VCaP (cell line): Measurements from ENCODE around the gene CTNNAL1.

Experiments used
- H3K27ac ChIP-seq: fragments of 450-650 bp; 2 replicates; pipeline ENCODE4 v1.5.1; 2017
- TF ChIP-seq, protein P1 (sequence below): fragments of 450-650 bp; conservative IDR thresholded peaks from 2 replicates; pipeline ENCODE4 v1.5.1; 2017; ENCODE audit warnings: mild to moderate bottlenecking, moderate library complexity

Gene CTNNAL1

DNA sequence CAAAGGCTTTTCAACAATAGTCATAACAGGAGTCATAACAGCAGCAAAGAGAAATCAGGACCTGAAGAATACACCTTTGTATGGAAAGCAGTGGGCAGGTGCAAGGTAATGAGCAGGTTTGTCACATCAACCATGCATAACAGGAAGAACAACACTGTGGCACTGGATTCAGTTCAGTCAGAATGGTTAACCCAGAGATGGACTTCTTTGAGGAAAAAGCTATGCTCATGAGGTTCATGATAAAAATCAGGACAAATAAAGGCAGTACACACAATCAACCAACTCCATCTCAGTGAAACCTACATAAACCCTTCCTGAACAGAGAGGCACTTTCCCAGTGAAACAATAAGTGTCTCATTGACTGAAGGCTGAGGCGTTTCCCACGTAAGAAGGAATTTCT lies 52.1 kb downstream of the CTNNAL1 start:
- peak overlapping the region; percentile 78 for H3K27ac ChIP-seq

DNA sequence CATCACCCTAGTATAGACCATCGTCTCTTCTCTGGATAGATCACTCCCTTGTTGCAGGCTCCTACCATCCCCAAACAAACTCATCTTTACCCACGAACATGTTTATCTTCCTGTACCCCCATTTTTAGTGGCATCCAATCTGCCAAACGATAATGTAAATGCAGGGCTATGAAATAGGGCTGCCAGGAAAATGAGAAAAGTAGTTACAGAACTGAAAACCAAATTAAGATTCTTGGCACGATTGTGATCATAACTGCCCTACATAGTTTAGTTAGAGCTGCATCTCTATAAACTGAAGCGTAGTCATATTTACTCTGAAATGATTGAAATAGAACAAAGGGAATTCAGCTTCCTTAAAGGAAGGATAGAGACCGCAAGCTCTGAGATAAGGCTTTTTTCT lies 53.0 kb downstream of the CTNNAL1 start:
- TF ChIP-seq, protein P1, sequence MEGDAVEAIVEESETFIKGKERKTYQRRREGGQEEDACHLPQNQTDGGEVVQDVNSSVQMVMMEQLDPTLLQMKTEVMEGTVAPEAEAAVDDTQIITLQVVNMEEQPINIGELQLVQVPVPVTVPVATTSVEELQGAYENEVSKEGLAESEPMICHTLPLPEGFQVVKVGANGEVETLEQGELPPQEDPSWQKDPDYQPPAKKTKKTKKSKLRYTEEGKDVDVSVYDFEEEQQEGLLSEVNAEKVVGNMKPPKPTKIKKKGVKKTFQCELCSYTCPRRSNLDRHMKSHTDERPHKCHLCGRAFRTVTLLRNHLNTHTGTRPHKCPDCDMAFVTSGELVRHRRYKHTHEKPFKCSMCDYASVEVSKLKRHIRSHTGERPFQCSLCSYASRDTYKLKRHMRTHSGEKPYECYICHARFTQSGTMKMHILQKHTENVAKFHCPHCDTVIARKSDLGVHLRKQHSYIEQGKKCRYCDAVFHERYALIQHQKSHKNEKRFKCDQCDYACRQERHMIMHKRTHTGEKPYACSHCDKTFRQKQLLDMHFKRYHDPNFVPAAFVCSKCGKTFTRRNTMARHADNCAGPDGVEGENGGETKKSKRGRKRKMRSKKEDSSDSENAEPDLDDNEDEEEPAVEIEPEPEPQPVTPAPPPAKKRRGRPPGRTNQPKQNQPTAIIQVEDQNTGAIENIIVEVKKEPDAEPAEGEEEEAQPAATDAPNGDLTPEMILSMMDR: no peak
- peak overlapping the region; percentile 78 for H3K27ac ChIP-seq

More for the DNA sequence above, 52.1 kb downstream of the CTNNAL1 start:
- TF ChIP-seq, protein P1: no peak

DNA sequence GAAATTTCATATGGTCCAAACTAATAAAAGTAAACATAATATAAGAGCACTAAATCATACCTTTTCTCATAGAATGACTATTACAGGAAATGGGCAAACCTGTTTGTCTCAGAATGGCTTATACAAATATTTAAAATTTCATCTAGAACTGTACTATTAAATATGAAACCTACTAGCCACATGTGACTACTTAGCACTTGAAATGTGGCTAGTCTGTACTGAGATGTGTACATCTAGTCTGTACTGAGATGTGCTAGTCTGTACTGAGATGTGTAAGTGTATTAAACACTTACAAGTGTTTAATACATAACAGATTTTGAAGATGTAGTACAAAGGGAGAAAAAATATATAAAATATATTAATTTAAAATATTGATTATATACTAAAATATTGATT lies 56.7 kb downstream of the CTNNAL1 start:
- peak overlapping the region; percentile 84 for H3K27ac ChIP-seq
- TF ChIP-seq, protein P1: no peak

DNA sequence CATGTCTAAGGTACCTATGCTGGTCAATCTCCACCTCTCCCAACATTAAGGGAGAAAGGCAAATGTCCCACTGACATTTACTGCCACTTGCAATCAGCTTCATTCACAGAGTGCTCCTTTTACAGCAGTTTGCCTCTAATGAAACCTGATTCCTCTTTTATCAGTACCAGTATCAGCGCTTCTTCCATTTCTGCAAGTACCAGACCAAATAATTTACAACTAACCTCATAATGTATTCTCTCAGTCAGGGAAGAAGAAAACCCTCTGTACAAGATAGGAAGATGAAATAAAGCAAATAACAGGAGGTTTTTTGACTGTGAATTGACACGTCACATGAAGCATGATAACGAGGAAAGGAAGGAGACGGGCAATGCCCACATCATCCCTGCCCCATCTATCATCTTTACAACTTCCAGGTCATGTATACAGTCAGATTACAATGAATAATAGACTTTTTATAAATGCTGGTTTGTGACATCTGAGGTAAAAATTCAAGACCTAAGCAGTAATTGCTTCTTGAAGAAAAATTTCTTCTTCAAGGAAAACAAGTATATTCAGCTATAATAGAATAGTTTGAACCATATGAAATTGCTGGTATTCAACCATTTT lies 57.2 kb downstream of the CTNNAL1 start:
- H3K27ac ChIP-seq: peak overlapping the region; percentile 84
- TF ChIP-seq, protein P1: no peak

DNA sequence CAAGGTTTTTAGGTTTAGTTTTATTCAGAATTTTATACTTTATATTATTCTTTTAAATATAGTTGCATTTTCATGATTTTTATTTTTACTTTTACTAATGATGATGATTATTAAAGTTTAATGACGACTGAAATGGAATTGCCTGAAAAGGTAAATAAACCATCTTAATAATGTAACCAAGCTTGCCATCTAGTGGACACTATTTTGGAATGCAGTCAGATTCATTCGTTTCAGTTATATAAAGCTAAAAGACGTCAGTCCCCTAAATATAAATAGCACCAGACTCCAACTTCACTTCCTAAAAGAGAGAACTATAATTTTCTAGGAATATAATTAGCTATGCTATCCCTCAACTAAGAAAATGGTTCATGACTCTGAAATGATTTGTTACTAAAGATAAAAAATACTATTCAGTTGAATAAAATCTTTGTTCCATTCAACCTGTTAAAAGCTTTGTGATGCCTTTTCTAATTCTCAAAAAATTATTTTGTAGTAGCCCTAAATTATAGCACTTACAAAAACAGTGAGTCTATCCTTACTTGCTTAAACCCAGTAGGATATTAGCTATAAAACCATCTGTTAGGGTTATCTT lies 59.2 kb downstream of the CTNNAL1 start:
- TF ChIP-seq, protein P1: peak; percentile 96
- H3K27ac ChIP-seq: no peak overlapping the region

DNA sequence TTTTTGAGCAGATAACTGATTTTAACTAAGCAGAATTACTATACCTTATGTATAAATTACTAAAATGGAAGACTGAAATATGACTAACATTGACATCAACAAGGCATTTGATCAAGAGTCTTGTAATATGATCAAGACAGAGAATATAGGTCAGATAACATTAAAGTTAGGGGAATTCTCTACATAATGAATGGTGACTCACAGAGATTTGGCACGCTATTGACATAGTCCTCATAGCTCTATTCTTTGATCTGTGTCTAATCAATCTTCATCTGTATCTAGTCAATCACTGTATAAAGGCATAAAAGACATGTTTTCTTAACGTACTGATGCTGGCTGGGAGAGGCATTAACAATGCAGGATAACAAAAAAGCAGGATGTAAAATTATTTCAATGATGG lies 61.7 kb downstream of the CTNNAL1 start:
- H3K27ac ChIP-seq: no peak overlapping the region
- TF ChIP-seq, protein P1: no peak

DNA sequence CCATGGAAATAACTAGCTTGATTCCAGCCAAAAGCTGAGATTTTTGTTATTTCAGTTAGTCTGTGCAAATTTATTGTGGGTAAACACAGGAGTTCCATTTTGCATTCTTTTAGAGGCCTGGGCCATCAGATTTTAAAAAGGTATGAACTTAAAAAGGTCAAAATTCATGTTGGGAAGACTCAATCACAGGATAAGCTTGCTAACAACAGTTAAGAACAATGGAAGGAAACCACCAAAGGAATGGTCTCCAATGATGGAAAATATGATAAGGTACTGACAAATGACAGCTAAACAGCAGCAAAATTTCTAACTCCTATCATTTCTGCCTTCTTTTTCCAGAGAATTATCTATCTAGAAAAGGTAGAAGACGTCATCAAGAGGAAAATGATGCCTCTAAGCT lies 63.1 kb downstream of the CTNNAL1 start:
- H3K27ac ChIP-seq: no peak overlapping the region

More for the DNA sequence above, 63.1 kb downstream of the CTNNAL1 start:
- TF ChIP-seq, protein P1: no peak
